GM12878 (cell line): ENCODE measurements around the gene OSBPL10. TPM values are rescaled to one million over a fixed set of nuclear protein-coding genes. Genes with fewer than 3 reads are reported as not detected.

Experiments used
- ATAC-seq: fragments of 200-7000 bp; cut with Tn5 transposase; 3 replicates; pipeline ENCODE4 v1.9.1; 2020; ENCODE audit warnings: mild to moderate bottlenecking, moderate library complexity
- BruUV-seq: library from RNA; stranded (reverse); fragments of 400-500 nt; replicated peaks from 2 replicates; lab custom pipeline; 2021; lab: Mats Ljungman, UMichigan
- CTCF ChIA-PET: fragments of 300-600 bp; sonication (Branson Sonifier 250); formaldehyde crosslinking; extraction: SDS; loops from one replicate; lab custom pipeline; 2021; ENCODE audit warnings: inconsistent platforms; lab: Yijun Ruan, JAX
- POLR2A ChIA-PET: fragments of 350-600 bp; formaldehyde crosslinking; extraction: SDS; loops from one replicate; lab custom pipeline; 2021; ENCODE audit warnings: inconsistent platforms; lab: Charles Lee
- RAD21 ChIA-PET: fragments of 300-600 bp; sonication (Branson Sonifier 250); formaldehyde crosslinking; loops from one replicate; lab custom pipeline; 2023; ENCODE audit warnings: antibody characterized with exemption; ENCODE audit not compliant: unreplicated experiment; lab: Charles Lee
- SMC1A ChIA-PET: fragments of 300-600 bp; sonication (Branson Sonifier 250); formaldehyde crosslinking; loops from one replicate; lab custom pipeline; 2023; ENCODE audit not compliant: unreplicated experiment, uncharacterized antibody; lab: Charles Lee
- DNase-seq: peaks from one replicate; pipeline ENCODE4 v3.0.0-alpha.2; 2011; ENCODE audit warnings: low read depth, low spot score
- FAIRE-seq: peaks from 3 replicates; lab custom pipeline; 2011; peaks lifted over from hg19 to GRCh38; lab: Jason Lieb, UNC
- H2AFZ ChIP-seq: 2 replicates; pipeline ENCODE4 v1.6.0; 2011; ENCODE audit warnings: low read depth, low read length, control low read depth; ENCODE audit not compliant: control insufficient read depth
- H3K27ac ChIP-seq: 2 replicates; pipeline ENCODE4 v1.5.1; 2011; ENCODE audit warnings: control low read depth; ENCODE audit not compliant: control insufficient read depth, insufficient read depth
- H3K27me3 ChIP-seq, 2 experiments: replicated peaks in 1 of 2; 2 replicates each; pipeline versions ENCODE4 v1.6.0 to v1.6.1; 2011; ENCODE audit warnings: low read length in 1 of 2; ENCODE audit not compliant: control insufficient read depth in 2 of 2, insufficient read depth in 2 of 2
- H3K36me3 ChIP-seq, 2 experiments: 2 replicates each; pipeline ENCODE4 v1.5.1; 2011; ENCODE audit warnings: low read length in 1 of 2; ENCODE audit not compliant: control insufficient read depth in 2 of 2, insufficient read depth in 2 of 2
- H3K4me1 ChIP-seq: 2 replicates; pipeline ENCODE4 v1.6.1; 2011; ENCODE audit warnings: mild to moderate bottlenecking, low read length, moderate library complexity, mixed read lengths; ENCODE audit not compliant: control insufficient read depth, insufficient read depth
- H3K4me2 ChIP-seq: 2 replicates; pipeline ENCODE4 v1.6.0; 2011; ENCODE audit warnings: control low read depth; ENCODE audit not compliant: control insufficient read depth, insufficient read depth
- H3K4me3 ChIP-seq: fragments of 200-600 bp; sonication (generic); 2 replicates; pipeline ENCODE4 v1.5.1; 2016
- H3K79me2 ChIP-seq: 2 replicates; pipeline ENCODE4 v1.6.0; 2011; ENCODE audit warnings: low read length; ENCODE audit not compliant: control insufficient read depth, insufficient read depth
- H3K9ac ChIP-seq: 2 replicates; pipeline ENCODE4 v1.8.0; 2011; ENCODE audit warnings: low read length, control low read depth, mixed read lengths; ENCODE audit not compliant: control insufficient read depth, insufficient read depth
- H3K9me3 ChIP-seq: replicated peaks from 3 replicates; pipeline ENCODE4 v1.5.1; 2011; ENCODE audit warnings: mild to moderate bottlenecking, low read length; ENCODE audit not compliant: control insufficient read depth, insufficient read depth
- H4K20me1 ChIP-seq: 2 replicates; pipeline ENCODE4 v1.6.0; 2011; ENCODE audit not compliant: control insufficient read depth, insufficient read depth
- CREM ChIP-seq: IDR thresholded peaks from 2 replicates; pipeline ENCODE4 v1.6.1; 2014; ENCODE audit warnings: antibody characterized with exemption, low read depth
- MEF2B ChIP-seq: fragments of 450-650 bp; IDR thresholded peaks from 2 replicates; pipeline ENCODE4 v1.6.1; 2018; ENCODE audit warnings: mild to moderate bottlenecking, moderate library complexity; ENCODE audit not compliant: partially characterized antibody, poor library complexity, severe bottlenecking
- MLLT1 ChIP-seq: fragments of 450-650 bp; IDR thresholded peaks from 2 replicates; pipeline ENCODE4 v1.6.1; 2016; ENCODE audit warnings: mild to moderate bottlenecking
- MXI1 ChIP-seq: fragments of 150-350 bp; IDR thresholded peaks from 2 replicates; pipeline ENCODE4 v1.6.1; 2011; ENCODE audit warnings: low read depth, mild to moderate bottlenecking, inconsistent platforms, low read length, improper control_type of control experiment
- SMARCA5 ChIP-seq: fragments of 450-650 bp; IDR thresholded peaks from 2 replicates; pipeline ENCODE4 v1.6.1; 2017; ENCODE audit warnings: mild to moderate bottlenecking
- TAF1 ChIP-seq: IDR thresholded peaks from 2 replicates; pipeline ENCODE4 v1.6.1; 2011; ENCODE audit warnings: mild to moderate bottlenecking, low read depth, low read length, borderline replicate concordance
- TCF12 ChIP-seq: IDR thresholded peaks from 2 replicates; pipeline ENCODE4 v1.6.1; 2011; ENCODE audit warnings: low read depth, mild to moderate bottlenecking, low read length
- USF2 ChIP-seq: IDR thresholded peaks from 2 replicates; pipeline ENCODE4 v1.6.1; 2011; ENCODE audit warnings: low read depth, low read length, improper control_type of control experiment, borderline replicate concordance
- ZBTB40 ChIP-seq: fragments of 450-650 bp; IDR thresholded peaks from 2 replicates; pipeline ENCODE4 v1.6.1; 2016; ENCODE audit warnings: mild to moderate bottlenecking, moderate library complexity, borderline replicate concordance
- WGBS: methylation state at CpG from one replicate; pipeline ENCODE4 v1.1.6; 2016; ENCODE audit warnings: low lambda C conversion rate; ENCODE audit not compliant: insufficient replicate concordance, insufficient coverage; ENCODE audit errors: missing lambda C conversion rate; 5-methylcytosine and 5-hydroxymethylcytosine counted together
- in situ Hi-C: fragments of 300-500 bp; cut with MboI; formaldehyde crosslinking; loops from 9 replicates; pipeline ENCODE4 v1.14.3; 2018; ENCODE audit warnings: mixed read lengths
- intact Hi-C: fragments of 100-400 bp; cut with micrococcal nuclease; formaldehyde crosslinking; loops from one replicate; pipeline ENCODE4 v1.14.2; 2022; ENCODE audit not compliant: unreplicated experiment
- polyA plus RNA-seq, 11 experiments: library from polyadenylated mRNA; depleted of rRNA in 4 of 11; unstranded in 6 of 11; stranded (reverse) in 5 of 11; fragments of >200 nt; fragmentation: Nextera tagmentation in 4 of 11; fragmentation: Illumina TruSeq in 1 of 11; extraction: Ambion mirVana in 4 of 11; extraction: Trizol in 1 of 11; gene quantifications; 1 replicate in 1 of 11; 2 replicates in 10 of 11; pipeline versions ENCODE4 v1.2.1 to v1.2.3, GENCODE V29; 2011 to 2016; ENCODE audit warnings: inconsistent platforms in 2 of 11, missing spikeins in 2 of 11, low read depth in 1 of 11
- total RNA-seq, 4 experiments: library from RNA; depleted of rRNA in 3 of 4; stranded (reverse); fragments of >200 nt in 3 of 4; fragmentation: Illumina TruSeq in 1 of 4; extraction: Trizol in 1 of 4; gene quantifications; 2 replicates each; pipeline versions ENCODE4 v1.2.1 to v1.2.3, GENCODE V29; 2013 to 2021

OSBPL10 gene
- total and polyA plus RNA-seq, 10 of the 15 experiments (the other 5 are each of a cell fraction or from before 2014, with no cell fraction given) = 0.03 to 0.25 (median 0.09) TPM; not detected in 5

- POLR2A ChIA-PET = interaction anchor here (0.7 kb wide), 1 partner anchor 909 kb away, joined by 4 read pairs; no protein-coding TSS in a partner anchor
These were observed 3.3 kb upstream of the OSBPL10 start for GRCh38 chr3:31984321-31984720.

More at GRCh38 chr3:31984321-31984720, 3.3 kb upstream of the OSBPL10 start:
- 70% methylated on average over 4 of the region's 4 CpGs for WGBS
- intact Hi-C loops (no loop called here), in situ Hi-C loops (no loop called here)
- Histone ChIP-seq H3K27ac (no peak overlapping the region), H3K36me3 (no peaks in the 10 kb centered on the region), H3K79me2 (no peaks in the 10 kb centered on the region), H4K20me1 (no peaks in the 10 kb centered on the region), H2AFZ (no peak overlapping the region), H3K9me3 (no peaks in the 10 kb centered on the region; the same call in 2 of the 3 replicates), H3K27me3 (peaks cover 9 to 19% of the 10 kb centered on the region in 2 experiments), H3K4me1 (peaks cover 13% of the 10 kb centered on the region), H3K4me2 (no peak overlapping the region), H3K4me3 (no peak overlapping the region), H3K9ac (no peak overlapping the region)
- FAIRE-seq (no peak), ATAC-seq (no peak), DNase-seq (no peak)
- ChIA-PET SMC1A (no interaction called here), RAD21 (no interaction called here), CTCF (no interaction called here)
- TF ChIP-seq TCF12 (no peak), CREM (no peak), MEF2B (no peak), MLLT1 (no peak), TAF1 (no peak), USF2 (no peak), MXI1 (no peak), ZBTB40 (no peak), SMARCA5 (no peak)
- no TSS peak for BruUV-seq
